Mesendoderm (in vitro differentiated cells): ENCODE data around the gene AGER.

Experiments used
- DNase-seq: peaks from one replicate; pipeline ENCODE4 v3.0.0; 2013
- H2AK5ac ChIP-seq: 2 replicates; pipeline ENCODE4 v1.6.1; 2013; ENCODE audit warnings: low read length, inconsistent platforms
- H2BK120ac ChIP-seq: 2 replicates; pipeline ENCODE4 v1.6.1; 2013; ENCODE audit warnings: low read depth, mild to moderate bottlenecking, low read length, moderate library complexity, mixed read lengths
- H2BK15ac ChIP-seq: replicated peaks from 2 replicates; pipeline ENCODE4 v1.6.1; 2013; ENCODE audit warnings: low read depth, mild to moderate bottlenecking, moderate library complexity
- H2BK5ac ChIP-seq: 2 replicates; pipeline ENCODE4 v1.6.1; 2013; ENCODE audit warnings: low read length, inconsistent platforms
- H3K18ac ChIP-seq: 2 replicates; pipeline ENCODE4 v1.6.1; 2013; ENCODE audit warnings: mild to moderate bottlenecking, low read length, mixed read lengths
- H3K23ac ChIP-seq: one replicate; pipeline ENCODE4 v1.6.1; 2013; ENCODE audit warnings: low read length
- H3K27ac ChIP-seq: 2 replicates; pipeline ENCODE4 v1.5.1; 2013; ENCODE audit warnings: low read depth, mild to moderate bottlenecking, inconsistent platforms, low read length, moderate library complexity
- H3K27me3 ChIP-seq: 2 replicates; pipeline ENCODE4 v1.6.1; 2013; ENCODE audit warnings: low read length, control low read depth, mild to moderate bottlenecking, inconsistent platforms; ENCODE audit not compliant: insufficient read depth, poor library complexity
- H3K36me3 ChIP-seq: 2 replicates; pipeline ENCODE4 v1.6.1; 2013; ENCODE audit warnings: low read length, inconsistent platforms; ENCODE audit not compliant: control insufficient read depth, insufficient read depth
- H3K4ac ChIP-seq: one replicate; pipeline ENCODE4 v1.6.1; 2013; ENCODE audit warnings: low read depth, mild to moderate bottlenecking, low read length, moderate library complexity
- H3K4me1 ChIP-seq: 2 replicates; pipeline ENCODE4 v1.6.1; 2013; ENCODE audit warnings: low read depth, low read length, inconsistent platforms; ENCODE audit not compliant: control insufficient read depth
- H3K4me2 ChIP-seq: 2 replicates; pipeline ENCODE4 v1.6.1; 2013; ENCODE audit warnings: low read length
- H3K4me3 ChIP-seq: 2 replicates; pipeline ENCODE4 v1.5.1; 2013; ENCODE audit warnings: mild to moderate bottlenecking, low read length
- H3K56ac ChIP-seq: one replicate; pipeline ENCODE4 v1.6.1; 2013; ENCODE audit warnings: low read length
- H3K79me1 ChIP-seq: 2 replicates; pipeline ENCODE4 v1.6.1; 2013; ENCODE audit warnings: low read length, inconsistent platforms
- H3K79me2 ChIP-seq: 2 replicates; pipeline ENCODE4 v1.6.1; 2013; ENCODE audit warnings: mild to moderate bottlenecking, low read length; ENCODE audit not compliant: control insufficient read depth, insufficient read depth
- H3K9ac ChIP-seq: 2 replicates; pipeline ENCODE4 v1.6.1; 2013; ENCODE audit warnings: low read length, inconsistent platforms
- H4K5ac ChIP-seq: one replicate; pipeline ENCODE4 v1.6.1; 2013; ENCODE audit warnings: low read length
- H4K8ac ChIP-seq: one replicate; pipeline ENCODE4 v1.6.1; 2013; ENCODE audit warnings: low read depth, mild to moderate bottlenecking, control low read depth, low read length, moderate library complexity
- WGBS: extraction: QIAGEN DNeasy Blood & Tissue Kit; methylation state at CpG from one replicate; pipeline ENCODE4 v1.1.7; 2013; ENCODE audit warnings: low lambda C conversion rate, missing lambda C conversion rate; ENCODE audit not compliant: insufficient coverage; ENCODE audit errors: extremely low coverage; 5-methylcytosine and 5-hydroxymethylcytosine counted together

The AGER gene

DNA sequence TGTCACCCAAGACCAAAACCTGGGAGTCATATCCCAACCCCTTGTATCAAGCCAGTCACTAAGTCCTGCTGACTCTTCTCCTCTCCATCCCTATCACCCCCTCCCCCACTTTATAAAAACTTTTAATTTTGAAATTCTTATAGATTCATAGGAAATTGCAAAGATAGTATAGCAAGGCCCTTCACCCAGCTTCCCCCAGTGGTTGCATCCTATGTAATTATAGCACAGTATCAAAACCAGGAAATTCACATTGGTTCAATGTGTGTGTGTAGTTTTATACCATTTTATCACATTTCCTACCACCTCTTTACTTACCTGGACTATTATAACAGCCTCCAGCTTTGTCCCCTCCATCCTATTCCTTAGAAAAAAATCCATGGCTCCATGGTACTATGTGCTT lies 26.0 kb downstream of the AGER start:
- Histone ChIP-seq H3K4me1 (peaks cover 3% of the 10 kb centered on the region), H3K4ac (no peak overlapping the region), H4K5ac (no peak overlapping the region), H3K56ac (no peak overlapping the region), H3K27ac (no peak overlapping the region), H2AK5ac (no peak overlapping the region), H3K23ac (no peak overlapping the region), H3K27me3 (no peaks in the 10 kb centered on the region), H2BK15ac (no peak overlapping the region), H3K4me2 (no peak overlapping the region), H3K79me2 (no peaks in the 10 kb centered on the region), H3K36me3 (peaks cover 2% of the 10 kb centered on the region), H2BK5ac (no peak overlapping the region), H3K18ac (no peak overlapping the region), H3K9ac (no peak overlapping the region), H3K4me3 (no peak overlapping the region), H2BK120ac (no peak overlapping the region), H3K79me1 (peaks cover 8% of the 10 kb centered on the region), H4K8ac (no peak overlapping the region)
- no peak for DNase-seq

- H4K5ac ChIP-seq, result no peak overlapping the region
- H3K23ac ChIP-seq, result no peak overlapping the region
- no peak overlapping the region for H3K56ac ChIP-seq
- H2BK120ac ChIP-seq, result no peak overlapping the region
- no CpG with 5 or more reads among the region's 9 CpGs for WGBS
- no peaks in the 10 kb centered on the region for H3K79me2 ChIP-seq
- no peak overlapping the region for H3K27ac ChIP-seq
- no peak overlapping the region for H3K4me2 ChIP-seq
- DNase-seq, result no peak
- no peak overlapping the region for H3K9ac ChIP-seq
- no peak overlapping the region for H3K18ac ChIP-seq
- no peak overlapping the region for H4K8ac ChIP-seq
- H3K4ac ChIP-seq, result no peak overlapping the region
- no peaks in the 10 kb centered on the region for H3K27me3 ChIP-seq
- peaks cover 2% of the 10 kb centered on the region for H3K36me3 ChIP-seq
- H3K4me1 ChIP-seq, result peaks cover 9% of the 10 kb centered on the region
- no peak overlapping the region for H3K4me3 ChIP-seq
- no peak overlapping the region for H2BK5ac ChIP-seq
- no peak overlapping the region for H2BK15ac ChIP-seq
- no peak overlapping the region for H2AK5ac ChIP-seq
- H3K79me1 ChIP-seq, result peaks cover 8% of the 10 kb centered on the region
These were observed 27.2 kb downstream of the AGER start for GRCh38 chr6:32156891-32157290.

GRCh38 chr6:32154514-32155161 lies 29.4 kb downstream of the AGER start:
- WGBS, result no CpG with 5 or more reads among the region's 34 CpGs
- peak; percentile 90 for DNase-seq
- peak overlapping the region; percentile 62 for H3K27ac ChIP-seq

GRCh38 chr6:32153564-32154513 lies 30.2 kb downstream of the AGER start, which contains the start of gene PPT2:
Gene PPT2, plus strand, starts transcription at chr6:32154141. Its CDS starts 454 bp downstream, at chr6:32154595.
- peak within 1 kb of the TSS; percentile 71 for H4K5ac ChIP-seq
- DNase-seq, result peak; percentile 98
- H3K9ac ChIP-seq, result peak within 1 kb of the TSS; percentile 96
- H3K79me2 ChIP-seq, result no peaks in the 10 kb centered on the region
- peak within 1 kb of the TSS; percentile 99 for H3K23ac ChIP-seq
- H3K79me1 ChIP-seq, result peaks cover 8% of the 10 kb centered on the region
- H3K18ac ChIP-seq, result peak within 1 kb of the TSS; percentile 45
- peak within 1 kb of the TSS; percentile 84 for H2BK5ac ChIP-seq
- no peak within 1 kb of the TSS for H2BK15ac ChIP-seq
- peak within 1 kb of the TSS; percentile 67 for H3K4ac ChIP-seq
- peak within 1 kb of the TSS; percentile 85 for H2AK5ac ChIP-seq
- peak within 1 kb of the TSS; percentile 97 for H3K4me2 ChIP-seq
- peaks cover 2% of the 10 kb centered on the region for H3K36me3 ChIP-seq
- peak within 1 kb of the TSS; percentile 82 for H3K27ac ChIP-seq
- H3K4me3 ChIP-seq, result peak within 1 kb of the TSS; percentile 95
- no CpG with 5 or more reads among the region's 52 CpGs for WGBS
- H2BK120ac ChIP-seq, result peak within 1 kb of the TSS; percentile 34
- H3K56ac ChIP-seq, result peak within 1 kb of the TSS; percentile 97
- H4K8ac ChIP-seq, result no peak within 1 kb of the TSS
- H3K27me3 ChIP-seq, result no peaks in the 10 kb centered on the region
- H3K4me1 ChIP-seq, result peaks cover 15% of the 10 kb centered on the region

More at GRCh38 chr6:32154514-32155161, 29.4 kb downstream of the AGER start:
- Histone ChIP-seq H3K27me3 (no peaks in the 10 kb centered on the region), H3K4ac (no peak overlapping the region), H3K9ac (peak overlapping the region; percentile 96), H4K8ac (no peak overlapping the region), H3K79me2 (no peaks in the 10 kb centered on the region), H3K79me1 (peaks cover 8% of the 10 kb centered on the region), H2BK5ac (no peak overlapping the region), H4K5ac (no peak overlapping the region), H2BK15ac (no peak overlapping the region), H3K4me3 (peak overlapping the region; percentile 95), H3K4me2 (peak overlapping the region; percentile 95), H3K4me1 (peaks cover 15% of the 10 kb centered on the region), H3K36me3 (peaks cover 2% of the 10 kb centered on the region), H3K56ac (peak overlapping the region; percentile 97), H3K23ac (no peak overlapping the region), H2BK120ac (no peak overlapping the region), H3K18ac (no peak overlapping the region), H2AK5ac (no peak overlapping the region)

GRCh38 chr6:32152769-32153563 lies 31.1 kb downstream of the AGER start:
- Histone ChIP-seq H3K36me3 (peaks cover 2% of the 10 kb centered on the region), H3K4me3 (peak overlapping the region; percentile 95), H3K27ac (peak overlapping the region; percentile 82), H3K4ac (peak overlapping the region; percentile 67), H3K23ac (peak overlapping the region; percentile 99), H3K4me2 (peak overlapping the region; percentile 97), H3K18ac (peak overlapping the region; percentile 45), H3K56ac (peak overlapping the region; percentile 97), H3K9ac (peak overlapping the region; percentile 96), H3K79me1 (peaks cover 8% of the 10 kb centered on the region), H2BK120ac (peak overlapping the region; percentile 34), H2AK5ac (peak overlapping the region; percentile 85), H4K5ac (peak overlapping the region; percentile 71), H2BK15ac (no peak overlapping the region), H3K27me3 (no peaks in the 10 kb centered on the region), H2BK5ac (peak overlapping the region; percentile 73), H3K79me2 (no peaks in the 10 kb centered on the region), H4K8ac (no peak overlapping the region), H3K4me1 (peaks cover 15% of the 10 kb centered on the region)
- DNase-seq, result peak; percentile 89
- no CpG with 5 or more reads among the region's 35 CpGs for WGBS
